Prostate gland (tissue), 2 donors: ENCODE data around the gene PDGFRB. TPM values are rescaled to one million over a fixed set of nuclear protein-coding genes. Genes with fewer than 3 reads are reported as not detected.

Experiments
- DNase-seq: peaks from one replicate; pipeline ENCODE4 v3.0.0-alpha.2; 2019; ENCODE audit warnings: low spot score
- H3K27ac ChIP-seq, 2 donors: fragments of 200-600 bp; sonication (generic); 2 replicates each; pipeline ENCODE4 v1.5.1; 2017 to 2019
- H3K27me3 ChIP-seq: fragments of 200-600 bp; sonication (generic); replicated peaks from 2 replicates; pipeline ENCODE4 v1.5.1; 2019; ENCODE audit not compliant: insufficient read depth
- H3K36me3 ChIP-seq, 2 donors: fragments of 200-600 bp; sonication (generic); 1 replicate in 1 of 2; 2 replicates in 1 of 2; pipeline versions ENCODE4 v1.5.1 to v1.8.1; 2017 to 2019
- H3K4me1 ChIP-seq: fragments of 200-600 bp; sonication (generic); replicated peaks from 2 replicates; pipeline ENCODE4 v1.5.1; 2019
- H3K4me3 ChIP-seq, 2 donors: fragments of 200-600 bp; sonication (generic); 2 replicates each; pipeline ENCODE4 v1.5.1; 2017 to 2019
- H3K9me3 ChIP-seq: fragments of 200-600 bp; sonication (generic); 2 replicates; pipeline ENCODE4 v1.5.1; 2017
- POLR2A ChIP-seq: fragments of 450-650 bp; IDR thresholded peaks from one replicate; pipeline ENCODE4 v1.6.1; 2016; ENCODE audit warnings: antibody characterized with exemption, mild to moderate bottlenecking
- POLR2AphosphoS5 ChIP-seq: sonication (generic); formaldehyde crosslinking; IDR thresholded peaks from one replicate; pipeline ENCODE4 v1.6.1; 2017; ENCODE audit warnings: antibody characterized with exemption
- WGBS: methylation state at CpG from one replicate; pipeline ENCODE4 v1.1.5; 2018; 5-methylcytosine and 5-hydroxymethylcytosine counted together
- intact Hi-C: fragments of 100-400 bp; cut with DNase I; formaldehyde crosslinking; loops from one replicate; pipeline ENCODE4 v1.14.2; 2022
- total RNA-seq, 2 donors: library from RNA; depleted of rRNA; stranded (reverse); fragments of >200 nt; gene quantifications; one replicate each; pipeline ENCODE4 v1.1.0, GENCODE V29; 2016
- TF ChIP-seq, protein P1 (sequence below), 4 experiments: fragments of 200-600 bp in 2 of 4; fragments of 450-650 bp in 2 of 4; sonication (generic) in 2 of 4; IDR thresholded peaks; 1 replicate in 3 of 4; 2 replicates in 1 of 4; pipeline ENCODE4 v1.5.1; 2016 to 2019; ENCODE audit warnings: antibody characterized with exemption in 4 of 4, mild to moderate bottlenecking in 2 of 4, moderate library complexity in 2 of 4

PDGFRB gene
- total RNA-seq, 2 donors from 2014 or later: 14.5 to 161 TPM

DNA sequence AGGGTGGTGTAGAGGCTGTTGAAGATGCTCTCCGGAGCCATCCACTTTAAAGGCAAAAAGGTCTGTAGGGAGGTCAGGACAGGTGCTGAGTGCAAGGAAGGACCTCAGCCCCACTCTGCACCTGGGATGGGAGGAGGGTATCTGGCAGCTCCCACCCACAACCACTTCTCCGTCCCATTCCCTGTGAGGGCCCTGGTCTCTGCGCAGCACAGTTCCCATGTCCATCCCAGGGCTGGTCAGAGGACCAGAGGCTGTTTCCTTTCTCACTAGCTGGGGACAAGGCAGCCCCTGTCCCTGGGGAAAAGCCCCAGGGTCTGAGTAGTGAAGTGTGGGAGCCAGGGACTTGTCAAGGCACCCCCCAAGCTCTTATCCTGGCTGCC lies 35.6 kb downstream of the PDGFRB start:
- H3K27ac ChIP-seq: no peak overlapping the region
- TF ChIP-seq POLR2A: no peak
- TF ChIP-seq, protein P1, sequence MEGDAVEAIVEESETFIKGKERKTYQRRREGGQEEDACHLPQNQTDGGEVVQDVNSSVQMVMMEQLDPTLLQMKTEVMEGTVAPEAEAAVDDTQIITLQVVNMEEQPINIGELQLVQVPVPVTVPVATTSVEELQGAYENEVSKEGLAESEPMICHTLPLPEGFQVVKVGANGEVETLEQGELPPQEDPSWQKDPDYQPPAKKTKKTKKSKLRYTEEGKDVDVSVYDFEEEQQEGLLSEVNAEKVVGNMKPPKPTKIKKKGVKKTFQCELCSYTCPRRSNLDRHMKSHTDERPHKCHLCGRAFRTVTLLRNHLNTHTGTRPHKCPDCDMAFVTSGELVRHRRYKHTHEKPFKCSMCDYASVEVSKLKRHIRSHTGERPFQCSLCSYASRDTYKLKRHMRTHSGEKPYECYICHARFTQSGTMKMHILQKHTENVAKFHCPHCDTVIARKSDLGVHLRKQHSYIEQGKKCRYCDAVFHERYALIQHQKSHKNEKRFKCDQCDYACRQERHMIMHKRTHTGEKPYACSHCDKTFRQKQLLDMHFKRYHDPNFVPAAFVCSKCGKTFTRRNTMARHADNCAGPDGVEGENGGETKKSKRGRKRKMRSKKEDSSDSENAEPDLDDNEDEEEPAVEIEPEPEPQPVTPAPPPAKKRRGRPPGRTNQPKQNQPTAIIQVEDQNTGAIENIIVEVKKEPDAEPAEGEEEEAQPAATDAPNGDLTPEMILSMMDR (IDR thresholded peaks at IDR 0.05): no peak

DNA sequence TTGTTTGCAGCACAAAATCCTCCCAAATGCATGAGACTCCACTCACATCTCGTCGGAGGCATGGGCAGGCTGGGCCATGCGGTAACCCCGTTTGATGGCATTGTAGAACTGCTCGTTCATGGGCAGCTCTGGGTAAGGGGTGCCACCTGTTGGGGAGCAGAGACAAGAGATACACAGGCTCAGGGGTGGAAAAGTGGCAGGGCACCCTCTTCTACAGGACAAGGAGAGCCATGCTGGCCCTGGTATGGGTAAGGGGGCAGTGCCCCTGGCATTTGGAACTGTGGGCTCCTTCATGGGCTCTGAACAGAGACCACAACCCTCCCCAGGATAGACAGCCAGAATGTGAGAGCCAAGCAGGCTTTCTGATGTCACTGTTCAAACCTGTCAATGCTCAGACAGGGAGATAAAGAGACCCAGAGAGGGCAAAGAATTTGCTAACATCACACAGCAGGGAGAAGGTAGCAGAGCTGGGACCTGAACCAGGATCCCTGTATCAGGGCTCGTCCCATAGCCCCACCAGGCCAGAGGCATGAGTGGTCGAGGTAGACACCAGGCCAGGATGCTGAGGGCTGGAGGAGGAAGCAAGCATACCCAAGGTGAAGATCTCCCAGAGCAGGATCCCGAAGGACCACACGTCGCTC lies 36.1 kb downstream of the PDGFRB start:
- WGBS: 82% methylated on average over 10 of the region's 10 CpGs
- intact Hi-C loops: no loop called here
- Histone ChIP-seq H3K4me1 (no peaks in the 10 kb centered on the region), H3K4me3 (no peak overlapping the region), H3K36me3 (no peaks in the 10 kb centered on the region), H3K27me3 (no peaks in the 10 kb centered on the region), H3K27ac (no peak overlapping the region), H3K9me3 (no peaks in the 10 kb centered on the region)
- DNase-seq: no peak
- no peak for TF ChIP-seq POLR2A
- no peak for TF ChIP-seq POLR2AphosphoS5
- TF ChIP-seq, protein P1 (IDR thresholded peaks at IDR 0.05): no peak

More for the DNA sequence above, 35.6 kb downstream of the PDGFRB start:
- H3K4me3 ChIP-seq: no peak overlapping the region
- intact Hi-C loops: no loop called here
- no peaks in the 10 kb centered on the region for H3K36me3 ChIP-seq
- no peaks in the 10 kb centered on the region for H3K9me3 ChIP-seq
- 93% methylated on average over 3 of the region's 3 CpGs for WGBS
- no peaks in the 10 kb centered on the region for H3K4me1 ChIP-seq
- DNase-seq: no peak
- no peaks in the 10 kb centered on the region for H3K27me3 ChIP-seq

DNA sequence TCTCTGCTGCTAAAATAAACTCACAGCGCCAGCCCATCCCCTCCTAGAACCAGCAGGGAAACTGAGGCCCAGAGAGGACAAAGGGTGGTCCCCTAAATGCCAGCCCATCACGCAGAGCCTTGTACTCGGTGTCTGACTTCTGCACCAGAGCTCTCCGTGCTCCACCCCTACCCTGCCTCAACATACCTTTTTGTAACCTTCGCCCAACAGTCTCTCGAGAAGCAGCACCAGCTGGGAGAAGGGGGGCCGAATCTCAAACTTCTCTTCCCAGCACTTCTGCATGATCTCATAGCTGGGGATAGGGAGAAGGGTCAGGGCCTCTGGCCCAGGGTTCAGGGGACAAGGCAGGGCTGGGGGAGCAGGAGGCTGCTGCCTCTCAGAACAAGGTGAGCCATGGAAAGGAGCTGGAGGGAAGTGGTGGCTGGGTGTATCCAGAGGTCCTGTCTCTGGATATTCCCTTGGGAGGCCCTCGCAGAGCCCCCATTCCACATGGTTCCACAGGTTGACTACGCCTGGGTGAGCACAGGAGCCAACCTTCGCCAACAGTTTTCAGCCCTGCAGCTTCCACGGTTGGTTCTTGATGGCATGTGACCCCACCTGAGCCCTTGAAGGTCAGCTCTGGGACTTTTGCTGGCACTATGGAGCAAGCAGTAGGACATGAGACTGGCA lies 37.0 kb downstream of the PDGFRB start:
- intact Hi-C loops: no loop called here
- 87% methylated on average over 11 of the region's 11 CpGs for WGBS
- Histone ChIP-seq H3K9me3 (no peaks in the 10 kb centered on the region), H3K36me3 (no peaks in the 10 kb centered on the region), H3K27me3 (no peaks in the 10 kb centered on the region), H3K4me1 (no peaks in the 10 kb centered on the region), H3K4me3 (no peak overlapping the region), H3K27ac (no peak overlapping the region)
- no peak for TF ChIP-seq POLR2AphosphoS5
- no peak for TF ChIP-seq POLR2A
- TF ChIP-seq, protein P1 (IDR thresholded peaks at IDR 0.05): no peak
- DNase-seq: no peak

DNA sequence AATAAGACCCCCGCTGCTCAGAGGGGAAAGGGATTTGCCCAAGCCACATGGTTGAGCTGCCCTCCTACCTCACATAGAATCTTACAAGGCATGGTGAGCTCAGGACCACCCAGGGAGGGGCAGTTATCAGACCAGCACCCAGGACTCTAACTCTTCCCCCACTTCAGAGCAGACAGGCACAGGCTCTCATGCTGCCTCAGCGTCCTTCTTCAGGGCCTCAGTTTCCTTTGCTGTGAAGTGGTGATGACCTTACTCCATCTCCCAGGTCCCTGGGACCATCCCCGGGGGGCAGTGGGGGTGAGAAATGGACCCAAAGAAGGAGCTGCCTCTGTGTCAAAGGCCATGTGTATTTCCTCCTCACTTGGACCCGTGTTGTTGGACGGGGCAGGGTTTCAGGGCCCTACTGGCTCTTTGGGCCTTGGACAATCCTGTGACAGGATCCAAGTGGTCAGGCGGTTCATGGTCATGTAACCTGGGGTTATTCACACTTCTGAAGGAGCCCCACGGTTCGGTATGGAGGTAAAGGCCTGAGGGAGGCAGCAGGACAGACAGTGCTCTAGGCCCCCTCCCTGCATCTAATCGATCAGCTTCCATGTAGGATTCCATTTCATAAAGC lies 37.6 kb downstream of the PDGFRB start:
- H3K27ac ChIP-seq: no peak overlapping the region
- no peaks in the 10 kb centered on the region for H3K9me3 ChIP-seq
- no peak for TF ChIP-seq POLR2AphosphoS5
- TF ChIP-seq, protein P1 (IDR thresholded peaks at IDR 0.05): no peak
- TF ChIP-seq POLR2A: no peak
- WGBS: 83% methylated on average over 9 of the region's 9 CpGs
- intact Hi-C loops: no loop called here
- DNase-seq: no peak
- no peaks in the 10 kb centered on the region for H3K27me3 ChIP-seq
- no peaks in the 10 kb centered on the region for H3K4me1 ChIP-seq
- no peak overlapping the region for H3K4me3 ChIP-seq
- no peaks in the 10 kb centered on the region for H3K36me3 ChIP-seq
